ENCODE data around the gene ITGB4. TPM values are rescaled to one million over a fixed set of nuclear protein-coding genes. Genes with fewer than 3 reads are reported as not detected.

ITGB4 gene
- total and polyA plus RNA-seq, 2 donors: 22.4 to 64.8 TPM

DNA sequence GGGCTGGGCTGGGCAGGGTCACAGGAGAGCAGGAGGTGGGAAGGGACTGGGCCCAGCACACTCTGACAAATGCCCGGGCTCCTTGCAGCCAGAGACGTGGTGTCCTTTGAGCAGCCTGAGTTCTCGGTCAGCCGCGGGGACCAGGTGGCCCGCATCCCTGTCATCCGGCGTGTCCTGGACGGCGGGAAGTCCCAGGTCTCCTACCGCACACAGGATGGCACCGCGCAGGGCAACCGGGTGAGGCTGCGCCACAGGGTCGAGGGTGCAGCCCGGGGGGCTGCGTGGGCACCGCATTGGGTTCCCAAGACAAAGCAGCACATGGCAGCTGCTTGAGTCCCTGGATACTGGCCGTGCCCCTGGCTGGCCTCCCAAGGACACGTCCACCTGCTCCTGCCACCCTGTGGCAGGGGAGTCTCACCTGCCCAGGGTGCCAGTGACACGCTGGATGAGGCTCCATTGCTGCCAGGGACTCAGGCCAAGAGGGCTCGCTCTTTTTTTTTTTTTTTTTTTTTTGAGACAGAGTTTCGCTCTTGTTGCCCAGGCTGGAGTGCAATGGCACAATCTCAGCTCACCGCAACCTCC lies 22.5 kb downstream of the ITGB4 start:
- 92% methylated on average over 25 of the region's 25 CpGs for WGBS

DNA sequence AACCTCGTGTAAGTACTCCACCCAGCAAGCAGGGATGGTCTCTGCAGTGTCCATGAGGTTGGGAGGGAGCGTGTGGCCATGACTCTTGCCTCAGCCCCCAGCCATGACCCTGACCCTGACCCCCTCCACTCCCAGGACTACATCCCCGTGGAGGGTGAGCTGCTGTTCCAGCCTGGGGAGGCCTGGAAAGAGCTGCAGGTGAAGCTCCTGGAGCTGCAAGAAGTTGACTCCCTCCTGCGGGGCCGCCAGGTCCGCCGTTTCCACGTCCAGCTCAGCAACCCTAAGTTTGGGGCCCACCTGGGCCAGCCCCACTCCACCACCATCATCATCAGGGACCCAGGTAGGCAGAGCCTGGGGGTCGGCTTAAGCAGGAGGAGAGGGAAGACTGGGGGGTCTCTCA lies 27.4 kb downstream of the ITGB4 start:
- DNase-seq (ENCODE audit: extremely low spot score): no peak
- WGBS: 83% methylated on average over 9 of the region's 9 CpGs
- no peaks in the 10 kb centered on the region for H3K36me3 ChIP-seq (ENCODE audit: insufficient read depth)

More for the DNA sequence above, 22.5 kb downstream of the ITGB4 start:
- H3K4me1 ChIP-seq (ENCODE audit: insufficient read depth): no peaks in the 10 kb centered on the region
- H3K27ac ChIP-seq (ENCODE audit: low read depth): no peak overlapping the region
- DNase-seq (ENCODE audit: extremely low spot score): no peak
- no peak overlapping the region for H3K4me3 ChIP-seq (ENCODE audit: low read depth, low read length)
- H3K36me3 ChIP-seq (ENCODE audit: insufficient read depth): no peaks in the 10 kb centered on the region

DNA sequence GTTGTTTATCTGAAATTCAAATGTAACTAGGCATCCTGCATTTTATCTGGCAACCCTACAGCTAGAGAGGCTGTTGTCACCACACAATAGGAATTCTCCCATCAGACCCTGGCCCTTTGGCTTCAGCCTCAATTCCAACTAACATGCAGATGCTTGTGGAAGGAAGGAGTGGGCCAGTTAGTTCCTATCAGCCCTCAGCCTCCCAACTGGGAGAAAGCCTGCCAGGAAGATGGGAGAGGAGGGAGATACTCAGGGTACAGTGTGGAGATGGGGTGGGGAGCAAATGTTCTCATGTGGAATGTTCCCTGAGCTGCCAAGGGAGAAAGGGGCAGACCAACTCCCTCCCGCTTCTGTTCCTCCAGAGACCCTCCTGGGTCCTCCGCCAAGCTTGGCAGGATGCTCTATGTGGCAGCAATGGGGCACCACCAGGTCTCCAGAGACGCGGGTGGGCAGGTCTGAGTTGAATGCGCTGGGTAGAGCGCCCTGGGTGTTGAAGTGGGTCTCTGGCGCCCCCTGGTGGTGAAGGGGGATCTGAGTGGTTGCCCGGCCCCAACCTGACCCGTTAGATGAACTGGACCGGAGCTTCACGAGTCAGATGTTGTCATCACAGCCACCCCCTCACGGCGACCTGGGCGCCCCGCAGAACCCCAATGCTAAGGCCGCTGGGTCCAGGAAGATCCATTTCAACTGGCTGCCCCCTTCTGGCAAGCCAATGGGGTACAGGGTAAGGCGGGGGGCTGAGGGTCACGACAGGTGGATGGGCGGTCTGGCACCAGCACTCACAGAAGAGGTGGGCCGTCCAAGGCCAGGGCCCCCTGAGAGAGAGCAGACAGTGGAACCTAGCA lies 28.5 kb downstream of the ITGB4 start:
- Histone ChIP-seq H3K27ac (ENCODE audit: low read depth) (no peak overlapping the region), H3K4me3 (ENCODE audit: low read depth, low read length) (no peak overlapping the region), H3K36me3 (ENCODE audit: insufficient read depth) (no peaks in the 10 kb centered on the region), H3K4me1 (ENCODE audit: insufficient read depth) (no peaks in the 10 kb centered on the region)
- WGBS: 16% methylated on average over 20 of the region's 20 CpGs
- DNase-seq (ENCODE audit: extremely low spot score): no peak

More for the DNA sequence above, 27.4 kb downstream of the ITGB4 start:
- H3K4me3 ChIP-seq (ENCODE audit: low read depth, low read length): no peak overlapping the region
- H3K4me1 ChIP-seq (ENCODE audit: insufficient read depth): no peaks in the 10 kb centered on the region
- H3K27ac ChIP-seq (ENCODE audit: low read depth): no peak overlapping the region

DNA sequence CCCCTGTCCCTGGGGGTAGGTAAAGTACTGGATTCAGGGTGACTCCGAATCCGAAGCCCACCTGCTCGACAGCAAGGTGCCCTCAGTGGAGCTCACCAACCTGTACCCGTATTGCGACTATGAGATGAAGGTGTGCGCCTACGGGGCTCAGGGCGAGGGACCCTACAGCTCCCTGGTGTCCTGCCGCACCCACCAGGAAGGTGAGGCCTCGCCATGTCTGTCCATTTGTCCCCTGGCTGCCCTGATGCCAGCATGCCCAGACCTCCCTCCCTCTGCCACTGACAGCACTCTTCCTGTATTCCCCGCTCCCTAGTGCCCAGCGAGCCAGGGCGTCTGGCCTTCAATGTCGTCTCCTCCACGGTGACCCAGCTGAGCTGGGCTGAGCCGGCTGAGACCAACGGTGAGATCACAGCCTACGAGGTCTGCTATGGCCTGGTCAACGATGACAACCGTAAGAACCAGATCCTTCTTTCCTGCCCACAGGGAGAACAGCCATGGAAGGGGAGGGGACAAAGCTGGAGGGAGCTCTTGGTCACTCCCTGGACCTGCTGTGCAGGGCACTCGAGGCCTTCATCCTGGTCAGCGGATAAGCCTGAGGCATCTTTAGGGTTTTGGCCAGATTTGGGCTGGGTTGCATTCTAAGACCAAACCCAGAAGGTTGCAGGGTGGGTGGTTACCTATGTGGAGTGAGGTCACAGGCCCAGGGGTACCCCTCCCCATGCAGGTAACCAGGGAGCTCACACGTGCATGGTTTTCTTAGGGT lies 29.6 kb downstream of the ITGB4 start:
- DNase-seq (ENCODE audit: extremely low spot score): no peak
- 86% methylated on average over 23 of the region's 23 CpGs for WGBS
- no peak overlapping the region for H3K4me3 ChIP-seq (ENCODE audit: low read depth, low read length)
- no peaks in the 10 kb centered on the region for H3K4me1 ChIP-seq (ENCODE audit: insufficient read depth)
- no peak overlapping the region for H3K27ac ChIP-seq (ENCODE audit: low read depth)
- no peaks in the 10 kb centered on the region for H3K36me3 ChIP-seq (ENCODE audit: insufficient read depth)

DNA sequence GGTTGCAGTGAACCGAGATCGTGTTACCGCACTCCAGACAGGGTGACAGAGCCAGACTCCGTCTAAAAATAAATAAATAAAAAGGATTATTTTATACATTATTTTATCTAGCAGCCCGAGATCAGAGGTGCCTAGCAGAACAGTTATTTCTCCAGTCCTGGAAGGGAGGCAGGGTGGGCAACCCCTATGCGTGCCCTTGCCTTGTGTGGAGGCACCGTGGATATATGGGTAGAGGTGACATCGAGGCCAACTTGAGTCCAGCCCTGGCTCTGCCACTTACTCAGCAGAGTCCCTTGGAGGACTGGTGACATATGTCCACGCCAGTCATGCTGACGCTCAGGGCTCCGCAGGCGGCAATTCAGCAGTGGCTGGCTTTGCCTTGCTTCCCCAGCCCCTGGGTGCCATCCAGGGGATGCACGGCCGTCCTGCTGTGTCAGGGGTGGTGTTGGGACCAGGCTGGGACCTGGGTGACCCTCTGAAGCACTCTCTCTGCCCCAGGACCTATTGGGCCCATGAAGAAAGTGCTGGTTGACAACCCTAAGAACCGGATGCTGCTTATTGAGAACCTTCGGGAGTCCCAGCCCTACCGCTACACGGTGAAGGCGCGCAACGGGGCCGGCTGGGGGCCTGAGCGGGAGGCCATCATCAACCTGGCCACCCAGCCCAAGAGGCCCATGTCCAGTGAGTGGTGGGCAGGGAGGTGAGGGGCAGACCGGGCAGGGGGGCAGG lies 30.6 kb downstream of the ITGB4 start:
- H3K4me1 ChIP-seq (ENCODE audit: insufficient read depth): no peaks in the 10 kb centered on the region
- no peak overlapping the region for H3K27ac ChIP-seq (ENCODE audit: low read depth)
- no peak for DNase-seq (ENCODE audit: extremely low spot score)
- H3K36me3 ChIP-seq (ENCODE audit: insufficient read depth): no peaks in the 10 kb centered on the region
- H3K4me3 ChIP-seq (ENCODE audit: low read depth, low read length): no peak overlapping the region
- 84% methylated on average over 24 of the region's 24 CpGs for WGBS

DNA sequence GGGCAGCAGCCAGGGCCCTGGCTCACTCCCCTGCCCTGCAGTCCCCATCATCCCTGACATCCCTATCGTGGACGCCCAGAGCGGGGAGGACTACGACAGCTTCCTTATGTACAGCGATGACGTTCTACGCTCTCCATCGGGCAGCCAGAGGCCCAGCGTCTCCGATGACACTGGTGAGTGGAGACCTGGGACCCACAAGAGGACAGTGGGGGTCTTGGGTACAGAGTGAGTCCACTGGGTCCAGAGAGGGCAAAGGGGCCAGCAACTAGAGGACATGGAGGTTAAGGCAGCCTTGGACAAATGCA lies 31.1 kb downstream of the ITGB4 start:
- 88% methylated on average over 10 of the region's 10 CpGs for WGBS
- Histone ChIP-seq H3K4me3 (ENCODE audit: low read depth, low read length) (no peak overlapping the region), H3K4me1 (ENCODE audit: insufficient read depth) (no peaks in the 10 kb centered on the region), H3K36me3 (ENCODE audit: insufficient read depth) (no peaks in the 10 kb centered on the region), H3K27ac (ENCODE audit: low read depth) (no peak overlapping the region)
- DNase-seq (ENCODE audit: extremely low spot score): no peak

DNA sequence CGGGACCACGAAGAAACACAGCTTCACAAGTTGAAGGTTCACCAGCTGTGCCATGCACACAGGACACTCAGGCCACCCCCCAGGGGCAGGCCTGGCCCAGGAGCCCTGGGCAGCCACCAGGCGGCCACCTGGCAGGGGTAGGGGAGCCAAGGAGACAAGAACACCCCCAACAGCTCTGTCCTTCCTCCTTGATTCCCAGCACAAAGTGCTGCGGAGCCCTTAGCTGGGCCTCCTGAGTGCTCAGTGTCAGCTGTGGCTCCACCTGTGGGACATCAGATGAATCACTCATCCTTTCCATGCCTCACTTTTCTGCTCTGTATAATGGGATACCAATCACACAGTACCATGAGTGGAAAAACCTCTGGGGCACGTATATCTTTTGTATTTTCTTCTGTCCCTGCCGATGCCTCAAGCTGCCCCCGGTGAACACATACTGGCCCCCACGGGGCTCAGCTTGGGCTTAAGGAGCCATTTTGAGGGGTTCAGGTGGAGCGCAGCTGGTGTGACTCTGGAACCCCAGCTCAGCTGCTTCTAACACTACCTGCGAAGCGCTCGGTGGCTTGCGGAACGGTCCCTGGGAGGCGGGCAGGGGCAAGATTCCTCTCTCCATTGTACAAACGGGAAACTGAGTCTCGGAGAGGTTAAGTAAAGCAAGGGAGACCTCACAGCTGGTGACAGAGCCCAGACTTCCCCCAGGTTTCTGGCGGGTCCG lies 31.7 kb downstream of the ITGB4 start:
- H3K27ac ChIP-seq (ENCODE audit: low read depth): no peak overlapping the region
- no peak for DNase-seq (ENCODE audit: extremely low spot score)
- WGBS: 68% methylated on average over 19 of the region's 19 CpGs
- peak overlapping the region; percentile 28 for H3K4me3 ChIP-seq (ENCODE audit: low read depth, low read length)
- H3K4me1 ChIP-seq (ENCODE audit: insufficient read depth): no peaks in the 10 kb centered on the region
- no peaks in the 10 kb centered on the region for H3K36me3 ChIP-seq (ENCODE audit: insufficient read depth)

DNA sequence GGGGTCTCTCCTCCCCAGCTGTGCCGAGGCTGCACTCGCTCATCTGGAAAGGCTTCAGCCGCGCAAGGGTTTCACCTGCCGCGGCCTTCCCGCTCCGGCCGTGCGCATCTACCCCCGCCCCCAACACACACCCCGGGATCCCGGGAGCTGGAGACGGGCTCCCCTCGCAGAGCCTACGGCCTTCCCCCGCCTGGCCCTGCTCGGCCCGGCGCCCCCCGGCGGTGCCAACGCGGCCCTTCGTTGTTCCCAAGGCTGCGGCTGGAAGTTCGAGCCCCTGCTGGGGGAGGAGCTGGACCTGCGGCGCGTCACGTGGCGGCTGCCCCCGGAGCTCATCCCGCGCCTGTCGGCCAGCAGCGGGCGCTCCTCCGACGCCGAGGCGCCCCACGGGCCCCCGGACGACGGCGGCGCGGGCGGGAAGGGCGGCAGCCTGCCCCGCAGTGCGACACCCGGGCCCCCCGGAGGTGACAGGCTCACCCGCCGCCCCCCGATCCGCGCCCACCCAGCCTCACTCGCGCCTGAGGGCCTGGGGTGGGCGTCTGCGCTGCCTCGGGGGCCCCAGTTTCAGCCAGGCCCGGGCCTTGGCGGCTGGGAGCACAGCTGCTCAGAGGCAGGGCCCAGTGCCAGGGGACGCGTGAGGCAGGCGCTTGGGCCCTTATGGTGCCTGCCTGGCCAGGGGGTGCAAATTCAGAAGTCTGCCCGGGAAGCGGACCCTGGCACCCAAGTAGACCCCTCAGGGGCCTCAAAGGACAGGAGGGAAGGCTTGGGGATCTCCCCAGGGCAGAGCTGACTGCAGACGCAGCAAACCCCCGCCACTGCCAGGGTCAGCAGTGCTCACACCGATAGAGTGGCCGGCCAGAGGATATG lies 32.5 kb downstream of the ITGB4 start:
- peak overlapping the region; percentile 28 for H3K4me3 ChIP-seq (ENCODE audit: low read depth, low read length)
- DNase-seq (ENCODE audit: extremely low spot score): no peak
- no peaks in the 10 kb centered on the region for H3K4me1 ChIP-seq (ENCODE audit: insufficient read depth)
- no peaks in the 10 kb centered on the region for H3K36me3 ChIP-seq (ENCODE audit: insufficient read depth)
- WGBS: 15% methylated on average over 76 of the region's 76 CpGs
- H3K27ac ChIP-seq (ENCODE audit: low read depth): no peak overlapping the region

DNA sequence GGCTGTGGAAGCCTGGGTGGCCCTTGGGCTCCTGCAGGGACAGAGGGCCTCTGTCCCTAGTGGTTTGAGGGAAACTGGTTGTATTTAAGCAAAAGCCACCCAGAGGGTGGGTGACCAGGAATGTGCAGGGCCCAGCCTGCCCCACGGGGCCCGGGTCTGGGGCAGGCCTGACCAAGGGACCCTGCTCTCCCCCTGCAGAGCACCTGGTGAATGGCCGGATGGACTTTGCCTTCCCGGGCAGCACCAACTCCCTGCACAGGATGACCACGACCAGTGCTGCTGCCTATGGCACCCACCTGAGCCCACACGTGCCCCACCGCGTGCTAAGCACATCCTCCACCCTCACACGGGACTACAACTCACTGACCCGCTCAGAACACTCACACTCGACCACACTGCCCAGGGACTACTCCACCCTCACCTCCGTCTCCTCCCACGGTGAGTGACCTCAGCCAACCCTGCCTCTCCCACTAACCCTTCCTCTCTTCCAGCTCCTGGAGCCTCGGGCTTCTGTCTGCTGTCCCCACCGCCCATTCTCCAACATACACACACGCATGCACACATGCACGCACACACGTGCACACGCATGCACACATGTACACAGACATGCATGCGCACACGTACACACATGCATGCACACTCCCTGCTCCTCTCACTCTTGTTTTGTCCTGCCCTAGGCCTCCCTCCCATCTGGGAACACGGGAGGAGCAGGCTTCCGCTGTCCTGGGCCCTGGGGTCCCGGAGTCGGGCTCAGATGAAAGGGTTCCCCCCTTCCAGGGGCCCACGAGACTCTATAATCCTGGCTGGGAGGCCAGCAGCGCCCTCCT lies 33.3 kb downstream of the ITGB4 start:
- 68% methylated on average over 27 of the region's 27 CpGs for WGBS
- no peak overlapping the region for H3K27ac ChIP-seq (ENCODE audit: low read depth)
- no peak overlapping the region for H3K4me3 ChIP-seq (ENCODE audit: low read depth, low read length)
- no peaks in the 10 kb centered on the region for H3K4me1 ChIP-seq (ENCODE audit: insufficient read depth)
- DNase-seq (ENCODE audit: extremely low spot score): no peak
- H3K36me3 ChIP-seq (ENCODE audit: insufficient read depth): no peaks in the 10 kb centered on the region

DNA sequence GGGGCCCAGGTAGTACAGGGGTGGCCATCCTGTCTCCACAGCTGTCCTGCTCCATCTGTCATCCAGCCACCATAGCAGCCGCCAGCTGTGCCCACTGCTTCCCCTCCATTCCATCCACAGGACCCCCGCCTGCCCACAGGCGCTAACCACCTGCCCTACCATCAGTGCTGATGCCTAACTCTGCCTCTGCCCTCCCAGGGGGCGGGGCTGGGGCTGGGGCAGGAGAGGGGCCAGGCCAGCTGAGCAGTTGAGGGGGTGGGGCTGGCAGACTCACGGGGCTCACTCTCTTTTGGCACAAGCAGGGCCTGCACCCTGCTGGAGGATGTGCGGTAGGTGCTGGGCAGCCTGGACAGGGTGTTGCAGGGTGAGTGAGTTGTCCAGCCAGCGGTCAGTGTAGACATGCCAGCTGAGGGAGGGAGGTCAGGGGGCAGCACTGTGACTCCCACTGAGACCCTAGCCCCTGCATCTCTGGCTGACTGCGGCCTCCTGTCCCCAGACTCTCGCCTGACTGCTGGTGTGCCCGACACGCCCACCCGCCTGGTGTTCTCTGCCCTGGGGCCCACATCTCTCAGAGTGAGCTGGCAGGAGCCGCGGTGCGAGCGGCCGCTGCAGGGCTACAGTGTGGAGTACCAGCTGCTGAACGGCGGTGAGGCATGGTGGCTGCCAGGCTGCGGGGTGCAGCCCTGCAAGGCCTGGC lies 34.1 kb downstream of the ITGB4 start:
- Histone ChIP-seq H3K4me3 (ENCODE audit: low read depth, low read length) (no peak overlapping the region), H3K27ac (ENCODE audit: low read depth) (no peak overlapping the region), H3K36me3 (ENCODE audit: insufficient read depth) (no peaks in the 10 kb centered on the region), H3K4me1 (ENCODE audit: insufficient read depth) (no peaks in the 10 kb centered on the region)
- no peak for DNase-seq (ENCODE audit: extremely low spot score)
- 84% methylated on average over 20 of the region's 20 CpGs for WGBS

DNA sequence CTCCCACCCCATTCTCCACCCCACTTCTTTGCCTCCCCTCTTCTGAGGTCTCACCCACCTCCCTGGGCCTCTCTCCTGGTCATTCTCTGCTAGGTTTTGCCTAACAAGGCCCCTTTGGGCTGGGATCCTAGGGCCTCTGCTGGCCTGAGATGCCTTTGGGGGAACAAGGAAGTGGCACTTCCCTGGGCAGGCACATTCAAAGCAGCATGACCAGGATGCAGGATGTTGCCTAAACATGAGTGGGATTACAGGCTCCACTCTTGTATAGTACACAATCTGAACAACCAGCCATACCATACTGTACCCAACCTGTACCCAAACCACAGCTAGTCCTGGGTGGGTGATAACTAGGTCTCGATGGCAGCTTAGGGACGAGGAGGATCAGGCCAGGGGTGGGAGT lies 34.7 kb downstream of the ITGB4 start:
- H3K27ac ChIP-seq (ENCODE audit: low read depth): no peak overlapping the region
- H3K4me3 ChIP-seq (ENCODE audit: low read depth, low read length): no peak overlapping the region
- DNase-seq (ENCODE audit: extremely low spot score): no peak
- H3K4me1 ChIP-seq (ENCODE audit: insufficient read depth): no peaks in the 10 kb centered on the region
- H3K36me3 ChIP-seq (ENCODE audit: insufficient read depth): no peaks in the 10 kb centered on the region
- 97% methylated on average over 2 of the region's 2 CpGs for WGBS

Data from urinary bladder (tissue), 4 donors.